Gastroesophageal sphincter (tissue), 4 donors: ENCODE results near the gene RHBDF2. TPM values are rescaled to one million over a fixed set of nuclear protein-coding genes. Genes with fewer than 3 reads are reported as not detected.

Experiments used
- ATAC-seq: fragments of 150-250 bp; one replicate; pipeline ENCODE4 v1.9.1; 2016; ENCODE audit warnings: mild to moderate bottlenecking, moderate library complexity
- H3K27ac ChIP-seq, 4 donors: fragments of 200-600 bp; sonication (generic) in 3 of 4; 1 replicate in 3 of 4; 2 replicates in 1 of 4; pipeline ENCODE4 v1.5.1; 2016 to 2019
- H3K27me3 ChIP-seq: fragments of 200-600 bp; sonication (generic); one replicate; pipeline ENCODE4 v1.5.1; 2019
- H3K36me3 ChIP-seq, 2 donors: fragments of 200-600 bp; sonication (generic); one replicate each; pipeline ENCODE4 v1.5.1; 2019; ENCODE audit warnings: control low read depth in 1 of 2
- H3K4me1 ChIP-seq, 3 donors: fragments of 200-600 bp; sonication (generic); 1 replicate in 2 of 3; 2 replicates in 1 of 3; pipeline ENCODE4 v1.5.1; 2016 to 2019; ENCODE audit warnings: control low read depth in 2 of 3
- H3K4me3 ChIP-seq, 2 donors: fragments of 200-600 bp; sonication (generic); one replicate each; pipeline ENCODE4 v1.5.1; 2019; ENCODE audit warnings: mild to moderate bottlenecking in 1 of 2, moderate library complexity in 1 of 2
- H3K9me3 ChIP-seq, 3 donors: fragments of 200-600 bp; sonication (generic); one replicate each; pipeline ENCODE4 v1.5.1; 2017 to 2019; ENCODE audit warnings: control low read depth in 2 of 3
- EP300 ChIP-seq: sonication (generic); formaldehyde crosslinking; IDR thresholded peaks from one replicate; pipeline ENCODE4 v1.6.1; 2017; ENCODE audit warnings: antibody characterized with exemption, mild to moderate bottlenecking
- POLR2A ChIP-seq, 2 donors: fragments of 450-650 bp; IDR thresholded peaks; one replicate each; pipeline ENCODE4 v1.6.1; 2017; ENCODE audit warnings: antibody characterized with exemption in 2 of 2, mild to moderate bottlenecking in 2 of 2, moderate library complexity in 1 of 2
- POLR2AphosphoS5 ChIP-seq: sonication (generic); formaldehyde crosslinking; IDR thresholded peaks from one replicate; pipeline ENCODE4 v1.6.1; 2017; ENCODE audit warnings: antibody characterized with exemption
- WGBS, 2 donors: methylation state at CpG; one replicate each; pipeline ENCODE4 v1.1.5; 2018; ENCODE audit warnings: low coverage in 1 of 2; 5-methylcytosine and 5-hydroxymethylcytosine counted together
- total RNA-seq, 4 donors: library from RNA; depleted of rRNA; stranded (reverse); fragments of >200 nt; gene quantifications; one replicate each; pipeline ENCODE4 v1.1.0, GENCODE V29; 2016
- TF ChIP-seq, protein P1 (sequence below), 4 experiments: fragments of 200-600 bp in 2 of 4; fragments of 450-650 bp in 2 of 4; sonication (generic) in 1 of 4; IDR thresholded peaks; one replicate each; pipeline ENCODE4 v1.5.1; 2017 to 2019; ENCODE audit warnings: antibody characterized with exemption in 4 of 4, mild to moderate bottlenecking in 2 of 4, moderate library complexity in 2 of 4

The RHBDF2 gene
- total RNA-seq, 4 donors from 2014 or later: 7.3 to 20.5 (median 8.5) TPM

DNA sequence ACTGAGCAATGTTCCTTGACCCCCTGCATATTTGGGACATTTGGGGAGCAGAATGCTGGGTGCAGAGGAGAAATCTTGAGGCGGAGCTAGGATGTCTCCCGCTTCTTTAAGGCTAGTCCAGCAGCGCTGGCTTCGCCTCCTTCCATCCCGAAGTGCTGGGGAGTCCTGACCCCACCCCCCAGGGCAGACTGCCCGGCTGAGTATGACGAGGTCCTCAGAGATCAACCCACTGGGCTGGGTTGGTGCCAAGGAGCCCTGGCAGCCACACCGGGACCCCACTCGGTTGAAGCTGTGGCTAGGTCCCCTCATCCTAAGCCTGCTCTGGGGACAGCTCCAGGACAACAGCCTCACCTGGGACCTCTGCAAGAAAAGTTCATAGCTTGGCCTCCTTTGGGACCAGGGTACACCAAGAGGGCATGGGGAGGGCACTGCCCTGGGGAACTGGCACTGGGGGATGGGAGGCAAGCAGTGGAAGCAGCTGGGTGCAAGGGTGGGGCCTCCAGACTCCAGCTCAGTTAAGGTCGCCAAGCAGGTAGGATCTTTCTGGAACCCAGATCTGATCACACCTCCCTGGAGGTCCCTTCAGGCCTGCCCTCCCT lies 11.0 kb downstream of the RHBDF2 start:
- TF ChIP-seq, protein P1, sequence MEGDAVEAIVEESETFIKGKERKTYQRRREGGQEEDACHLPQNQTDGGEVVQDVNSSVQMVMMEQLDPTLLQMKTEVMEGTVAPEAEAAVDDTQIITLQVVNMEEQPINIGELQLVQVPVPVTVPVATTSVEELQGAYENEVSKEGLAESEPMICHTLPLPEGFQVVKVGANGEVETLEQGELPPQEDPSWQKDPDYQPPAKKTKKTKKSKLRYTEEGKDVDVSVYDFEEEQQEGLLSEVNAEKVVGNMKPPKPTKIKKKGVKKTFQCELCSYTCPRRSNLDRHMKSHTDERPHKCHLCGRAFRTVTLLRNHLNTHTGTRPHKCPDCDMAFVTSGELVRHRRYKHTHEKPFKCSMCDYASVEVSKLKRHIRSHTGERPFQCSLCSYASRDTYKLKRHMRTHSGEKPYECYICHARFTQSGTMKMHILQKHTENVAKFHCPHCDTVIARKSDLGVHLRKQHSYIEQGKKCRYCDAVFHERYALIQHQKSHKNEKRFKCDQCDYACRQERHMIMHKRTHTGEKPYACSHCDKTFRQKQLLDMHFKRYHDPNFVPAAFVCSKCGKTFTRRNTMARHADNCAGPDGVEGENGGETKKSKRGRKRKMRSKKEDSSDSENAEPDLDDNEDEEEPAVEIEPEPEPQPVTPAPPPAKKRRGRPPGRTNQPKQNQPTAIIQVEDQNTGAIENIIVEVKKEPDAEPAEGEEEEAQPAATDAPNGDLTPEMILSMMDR (IDR thresholded peaks at IDR 0.05): no peak
- TF ChIP-seq EP300: no peak
- TF ChIP-seq POLR2A (IDR thresholded peaks at IDR 0.05): no peak
- no peak for TF ChIP-seq POLR2AphosphoS5
- H3K27ac ChIP-seq: no peak overlapping the region
- ATAC-seq: no peak

DNA sequence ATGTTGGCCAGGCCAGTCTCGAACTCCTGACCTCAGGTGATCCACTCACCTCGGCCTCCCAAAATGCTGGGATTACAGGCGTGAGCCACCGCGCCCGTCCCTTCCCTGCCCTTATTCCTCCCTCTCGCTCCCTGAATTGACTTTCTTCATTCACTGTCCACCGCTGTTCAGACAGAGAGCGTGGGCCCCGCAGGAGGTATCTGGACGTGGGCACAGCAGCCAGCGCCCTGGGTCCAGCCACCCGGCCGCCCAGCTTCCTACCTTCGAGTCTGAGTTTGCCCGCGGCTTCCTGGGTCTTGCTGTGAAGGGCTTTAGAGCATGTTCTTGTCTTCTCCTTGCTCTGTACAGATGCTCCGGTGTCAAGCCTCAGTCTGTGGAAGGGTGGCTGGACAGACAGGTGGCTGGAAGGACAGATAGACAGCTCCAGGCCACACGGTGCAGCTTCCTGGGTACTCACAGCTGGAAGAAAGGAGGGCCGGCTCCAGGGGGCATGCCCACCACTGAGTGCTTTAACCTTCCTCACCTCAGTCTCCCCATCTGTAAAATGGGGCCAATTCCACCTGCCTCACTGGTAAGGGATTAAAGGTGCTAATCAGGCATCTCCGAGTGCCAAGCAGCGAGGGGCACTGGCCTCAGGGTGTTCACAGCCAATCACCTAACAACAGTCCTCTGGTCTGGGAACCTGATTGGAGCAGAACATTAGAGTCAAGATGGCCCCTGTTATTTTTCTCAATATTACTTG lies 13.6 kb downstream of the RHBDF2 start:
- no peaks in the 10 kb centered on the region for H3K9me3 ChIP-seq
- no peaks in the 10 kb centered on the region for H3K36me3 ChIP-seq
- H3K4me3 ChIP-seq: no peak overlapping the region
- peaks cover 0 to 16% (median 0%) of the 10 kb centered on the region in 3 donors for H3K4me1 ChIP-seq
- no peak for ATAC-seq
- H3K27ac ChIP-seq: no peak overlapping the region
- no peaks in the 10 kb centered on the region for H3K27me3 ChIP-seq
- TF ChIP-seq, protein P1 (IDR thresholded peaks at IDR 0.05): no peak
- TF ChIP-seq POLR2AphosphoS5 (no peak), EP300 (no peak), POLR2A (IDR thresholded peaks at IDR 0.05) (no peak)
- 89 to 90% methylated on average over 2 to 3 of the region's 22 CpGs for WGBS, 2 donors

More for the DNA sequence above, 11.0 kb downstream of the RHBDF2 start:
- Histone ChIP-seq H3K9me3 (no peaks in the 10 kb centered on the region), H3K4me3 (no peak overlapping the region), H3K4me1 (peaks cover 0 to 29% (median 3%) of the 10 kb centered on the region in 3 donors), H3K27me3 (no peaks in the 10 kb centered on the region), H3K36me3 (no peaks in the 10 kb centered on the region)
- no CpG with 5 or more reads among the region's 10 CpGs for WGBS, 2 donors

DNA sequence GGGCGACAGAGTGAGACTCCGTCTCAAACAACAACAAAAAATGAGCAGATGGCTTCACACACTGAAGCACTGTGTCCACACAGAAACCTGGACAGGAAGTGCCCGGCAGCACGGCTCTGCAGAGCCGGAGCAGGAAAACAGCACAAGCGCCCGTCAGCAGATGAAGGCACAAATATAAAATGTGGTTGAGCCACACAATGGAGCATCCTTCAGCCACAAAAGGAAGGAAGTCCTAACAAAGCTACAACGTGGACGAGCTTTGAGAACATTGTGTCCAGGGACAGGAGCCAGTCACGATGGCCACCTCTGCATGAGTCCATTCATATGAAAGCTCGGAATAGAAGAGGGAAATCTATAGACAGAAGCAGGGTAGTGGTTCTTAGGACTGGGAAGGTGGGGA lies 15.7 kb downstream of the RHBDF2 start:
- H3K36me3 ChIP-seq: no peaks in the 10 kb centered on the region
- WGBS, 2 donors: 26 to 57% methylated on average over 2 to 11 of the region's 11 CpGs
- no peak overlapping the region for H3K4me3 ChIP-seq
- ATAC-seq: peak; percentile 71
- H3K27ac ChIP-seq: peak overlapping the region in 3 of 4 donors; percentile 17 to 53 (median 53)
- no peaks in the 10 kb centered on the region for H3K27me3 ChIP-seq
- H3K9me3 ChIP-seq: no peaks in the 10 kb centered on the region
- H3K4me1 ChIP-seq: peaks cover 0 to 9% (median 0%) of the 10 kb centered on the region in 3 donors
- TF ChIP-seq POLR2A (IDR thresholded peaks at IDR 0.05) (peak in 1 of 2 donors; percentile 13), POLR2AphosphoS5 (peak; percentile 48), EP300 (no peak)
- TF ChIP-seq, protein P1 (IDR thresholded peaks at IDR 0.05): no peak

DNA sequence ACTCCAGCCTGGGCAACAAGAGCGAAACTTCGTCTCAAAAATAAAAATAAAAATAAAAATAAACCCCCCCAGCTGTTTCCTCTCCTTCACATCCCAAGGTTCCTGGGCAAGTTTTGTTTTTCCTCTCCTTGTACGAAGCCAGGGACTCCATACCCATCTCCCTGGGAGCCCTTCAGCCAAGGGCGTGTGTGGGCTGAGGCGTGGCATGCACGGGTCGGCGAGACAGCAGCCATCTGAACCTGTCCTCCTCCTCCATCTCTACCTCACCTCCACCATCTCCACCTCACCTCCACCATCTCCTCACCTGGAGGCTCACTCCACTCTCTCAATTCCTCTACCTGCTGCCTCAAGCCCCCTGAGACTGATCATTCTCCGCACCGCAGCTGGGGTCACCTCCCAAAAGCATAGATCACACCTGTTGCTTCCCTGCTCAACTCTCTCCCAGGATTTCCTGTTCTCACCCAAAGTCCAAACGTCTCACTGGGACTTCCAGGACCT lies 16.9 kb downstream of the RHBDF2 start:
- TF ChIP-seq POLR2A (IDR thresholded peaks at IDR 0.05) (no peak), EP300 (no peak), POLR2AphosphoS5 (no peak)
- TF ChIP-seq, protein P1 (IDR thresholded peaks at IDR 0.05): no peak
- peak overlapping the region in 1 of 4 donors; percentile 15 for H3K27ac ChIP-seq
- no peaks in the 10 kb centered on the region for H3K27me3 ChIP-seq
- ATAC-seq: no peak
- peaks cover 0 to 4% of the 10 kb centered on the region in 2 donors for H3K36me3 ChIP-seq
- peaks cover 0 to 9% (median 0%) of the 10 kb centered on the region in 3 donors for H3K4me1 ChIP-seq
- no peak overlapping the region for H3K4me3 ChIP-seq
- 86% methylated on average over 7 to 11 of the region's 11 CpGs for WGBS, 2 donors
- no peaks in the 10 kb centered on the region for H3K9me3 ChIP-seq
